SH-SY5Y (cell line): ENCODE measurements around the gene HABP2.

Experiments used
- GATA2 ChIP-seq: IDR thresholded peaks from 2 replicates; pipeline ENCODE4 v1.6.1; 2011; ENCODE audit warnings: mild to moderate bottlenecking, low read depth, low read length
- GATA3 ChIP-seq: IDR thresholded peaks from 2 replicates; pipeline ENCODE4 v1.6.1; 2011; ENCODE audit warnings: low read depth, mild to moderate bottlenecking, low read length, moderate library complexity

GRCh38 chr10:113552701-113553100, at the start of gene HABP2:
- no peak for TF ChIP-seq GATA2
- no peak for TF ChIP-seq GATA3
